ENCODE measurements around the gene IL1R1.

- TF ChIP-seq CTCF (IDR thresholded peaks at IDR 0.05) (no peak), POLR2A (IDR thresholded peaks at IDR 0.05) (no peak), POLR2AphosphoS5 (IDR thresholded peaks at IDR 0.05) (no peak)
These were observed 48.9 kb upstream of the IL1R1 start for GRCh38 chr2:102093662-102094061.

All from prostate gland (tissue), 2 donors.